Raji (cell line): Measurements from ENCODE around the gene PSMG3.

Source experiments
- POLR2A ChIP-seq: IDR thresholded peaks from 2 replicates; pipeline ENCODE4 v1.6.1; 2011; ENCODE audit warnings: low read depth, low read length, control low read depth; ENCODE audit not compliant: insufficient read depth

PSMG3 gene, protein sequence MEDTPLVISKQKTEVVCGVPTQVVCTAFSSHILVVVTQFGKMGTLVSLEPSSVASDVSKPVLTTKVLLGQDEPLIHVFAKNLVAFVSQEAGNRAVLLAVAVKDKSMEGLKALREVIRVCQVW

DNA sequence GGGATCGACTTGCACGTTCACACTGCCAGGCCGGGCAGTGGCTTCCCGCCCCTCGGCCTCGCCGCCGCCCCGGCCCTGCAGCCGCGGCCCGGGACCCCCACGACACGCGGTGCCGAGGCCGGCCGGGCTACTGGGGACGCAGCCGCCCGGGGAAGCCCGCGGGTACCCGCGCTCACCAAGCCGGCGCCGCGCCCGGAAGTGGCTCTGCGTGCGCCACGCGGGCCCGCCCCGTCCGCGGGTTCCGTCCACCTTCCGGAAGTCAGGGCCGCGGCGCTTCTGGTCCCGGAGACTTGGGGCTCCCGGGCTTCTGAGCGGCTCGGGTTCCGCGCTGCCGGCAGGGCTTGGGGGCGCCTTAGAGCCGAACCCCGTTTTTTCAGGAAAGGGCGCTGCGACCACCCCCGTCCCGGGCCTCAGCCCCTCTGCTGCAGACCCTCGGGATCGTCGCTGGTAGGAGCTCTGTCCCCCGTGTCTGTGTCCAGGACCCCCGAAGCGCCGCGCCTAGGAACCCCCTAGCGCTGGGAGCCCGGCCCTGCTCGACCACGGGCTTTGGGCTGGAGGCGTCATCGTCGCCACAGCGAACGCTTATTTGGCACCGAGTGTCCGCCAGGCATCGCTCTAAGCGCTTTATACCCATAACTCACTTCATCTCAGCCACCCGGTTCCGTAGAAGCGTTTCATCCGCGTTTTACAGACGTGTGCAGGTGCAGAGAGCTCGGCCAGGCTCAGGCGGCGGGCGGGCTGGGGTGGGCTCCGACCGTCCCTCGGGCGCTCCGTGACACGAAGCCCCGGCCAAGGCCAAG is at the start of gene PSMG3:
TSS of gene PSMG3 (minus strand) at position 200 of the 800 bp plus-strand sequence. CDS start 693 bp downstream, outside the sequence.
- TF ChIP-seq POLR2A, result peak; percentile 85

DNA sequence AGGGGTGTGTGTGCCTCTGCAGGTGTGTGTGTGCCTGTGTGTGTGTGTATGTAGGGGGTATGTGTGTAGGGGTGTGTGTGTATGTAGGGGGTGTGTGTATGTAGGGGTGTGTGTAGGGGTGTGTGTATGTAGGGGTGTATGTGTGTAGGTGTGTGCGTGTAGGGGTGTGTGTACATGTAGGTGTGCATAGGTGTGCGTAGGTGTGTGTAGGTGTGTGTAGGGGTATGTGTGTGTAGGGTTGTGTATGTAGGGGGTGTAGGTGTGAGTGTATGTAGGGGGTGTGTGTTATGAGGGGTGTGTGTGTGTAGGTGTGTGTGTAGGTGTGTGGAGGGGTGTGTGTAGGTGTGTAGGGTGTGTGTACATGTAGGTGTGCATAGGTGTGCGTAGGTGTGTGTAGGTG is 48.6 kb upstream of the PSMG3 start:
- no peak for TF ChIP-seq POLR2A

DNA sequence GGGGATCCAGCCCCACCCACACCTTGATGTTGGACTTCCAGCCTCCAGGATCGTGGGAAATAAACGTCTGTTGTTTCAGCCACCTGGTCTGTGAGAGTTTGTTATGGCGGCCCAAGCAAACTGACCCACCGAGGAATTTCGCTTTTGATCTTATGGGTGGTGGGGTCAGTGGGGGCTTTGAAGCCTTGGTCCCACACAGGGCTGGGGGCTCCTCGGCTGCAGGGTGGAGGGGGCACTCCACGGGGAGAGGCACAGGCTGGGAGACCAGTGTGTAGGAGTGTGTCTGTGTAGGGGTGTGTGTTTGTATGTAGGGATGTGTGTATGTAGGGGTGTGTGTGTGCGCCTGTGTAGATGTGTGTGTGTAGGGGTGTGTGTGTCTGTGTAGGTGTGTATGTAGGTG is 48.1 kb upstream of the PSMG3 start:
- TF ChIP-seq POLR2A, result no peak

DNA sequence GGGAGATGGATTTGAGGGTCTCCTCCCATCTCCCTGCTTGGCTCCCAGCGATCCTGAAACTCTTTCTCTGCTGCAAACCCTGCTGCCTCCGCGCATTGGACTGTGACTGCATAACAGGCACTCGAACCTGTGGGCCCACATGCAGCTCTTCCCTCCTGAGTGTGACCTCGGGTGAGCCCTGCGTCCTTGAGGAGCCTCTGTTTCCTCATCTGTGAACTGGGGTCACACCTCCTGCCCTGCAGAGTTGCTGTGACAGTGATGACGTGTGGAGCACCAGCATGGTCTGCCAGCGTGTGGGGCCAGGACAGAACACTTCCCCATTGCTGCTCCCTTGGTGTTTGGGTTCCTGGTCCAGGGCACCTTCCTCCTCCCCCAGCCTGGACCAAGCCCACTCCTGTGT is 46.9 kb upstream of the PSMG3 start:
- TF ChIP-seq POLR2A, result no peak

DNA sequence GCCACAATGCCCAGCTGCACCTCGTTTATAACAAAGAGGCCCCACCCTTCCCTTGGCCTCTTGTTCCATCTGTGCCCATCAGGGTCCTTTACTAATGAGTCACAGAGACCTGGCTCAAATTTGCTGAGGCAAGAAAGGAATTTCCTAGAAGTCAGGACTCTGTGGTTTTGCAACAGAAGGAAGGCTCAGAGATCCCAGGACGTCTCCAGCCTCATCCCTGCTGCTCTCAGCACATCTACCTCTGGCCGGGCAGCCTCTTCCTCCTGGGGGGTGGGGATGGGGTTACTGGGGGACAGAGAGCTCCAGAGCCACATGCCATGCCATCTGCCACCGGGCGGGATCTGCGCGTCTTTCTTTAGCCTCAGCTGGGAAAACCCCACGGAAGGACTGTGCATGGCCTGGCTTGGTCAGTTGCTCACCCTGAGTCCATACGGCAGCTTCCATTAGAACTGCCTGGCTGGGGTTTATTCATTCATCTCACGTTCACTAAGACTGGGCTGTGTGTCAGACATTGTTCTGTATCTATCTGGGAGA is 41.9 kb upstream of the PSMG3 start:
- no peak for TF ChIP-seq POLR2A

DNA sequence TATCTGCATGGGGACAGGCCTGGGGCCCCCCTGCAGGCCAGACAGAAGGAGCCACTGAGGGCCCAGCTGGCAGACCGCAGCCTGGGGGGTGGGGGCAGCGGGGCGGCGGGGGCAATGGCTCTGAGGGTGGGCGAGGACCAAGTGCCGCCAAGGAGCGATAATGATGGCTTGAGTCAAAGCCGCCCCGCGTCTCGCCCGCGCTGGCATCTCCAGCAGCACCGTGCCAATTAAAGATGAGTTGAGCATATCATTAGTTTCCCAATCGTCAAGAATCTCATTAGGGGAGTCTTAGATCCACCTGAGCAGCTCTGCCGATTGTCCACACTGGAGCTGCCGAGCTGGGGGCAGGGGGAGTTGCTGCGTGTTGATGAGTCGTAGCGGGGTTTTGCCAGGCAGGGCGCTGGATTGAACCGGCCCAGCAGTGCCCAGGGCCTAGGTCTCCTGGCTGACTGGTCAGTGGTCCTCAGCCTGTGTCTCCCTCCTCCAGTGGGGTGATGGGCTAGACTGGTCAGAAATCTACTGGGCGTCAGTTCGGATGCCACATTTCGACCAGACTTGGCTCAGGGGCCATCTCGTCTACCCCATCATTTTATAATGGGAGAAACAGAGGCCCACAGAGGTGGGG is 41.0 kb upstream of the PSMG3 start:
- TF ChIP-seq POLR2A, result no peak

DNA sequence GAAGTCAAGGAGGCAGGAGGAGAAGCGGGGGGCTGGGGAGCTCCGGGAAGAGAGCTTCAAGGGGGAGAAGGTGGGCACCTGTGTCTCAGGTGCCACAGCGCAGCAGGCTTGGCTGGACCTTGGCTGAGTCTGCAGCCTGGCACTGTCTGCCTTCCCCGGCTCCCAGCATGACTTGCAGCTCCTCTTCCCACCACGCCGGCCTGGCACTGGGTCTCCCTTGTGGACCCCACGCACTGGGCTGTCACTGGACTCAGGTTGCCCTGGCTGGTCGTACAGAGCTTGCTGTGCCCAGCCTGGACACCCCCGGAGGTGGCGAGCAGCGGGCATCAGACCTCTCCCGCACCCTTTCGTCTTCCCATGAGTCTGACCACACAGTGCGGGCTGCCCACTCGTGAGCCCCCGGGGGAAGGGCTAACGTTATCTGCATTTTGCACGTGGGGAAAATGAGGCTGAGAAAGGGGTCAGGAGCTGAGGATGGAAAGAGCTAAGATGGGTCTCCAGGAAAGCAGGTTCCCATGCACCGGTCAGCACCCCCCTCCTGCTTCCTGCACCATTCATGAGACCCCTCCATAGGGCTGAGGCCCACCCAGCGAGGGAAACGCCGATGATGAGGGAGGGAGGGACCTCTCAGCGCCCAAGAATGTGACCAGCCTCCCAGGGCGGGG is 40.3 kb upstream of the PSMG3 start:
- TF ChIP-seq POLR2A, result no peak

DNA sequence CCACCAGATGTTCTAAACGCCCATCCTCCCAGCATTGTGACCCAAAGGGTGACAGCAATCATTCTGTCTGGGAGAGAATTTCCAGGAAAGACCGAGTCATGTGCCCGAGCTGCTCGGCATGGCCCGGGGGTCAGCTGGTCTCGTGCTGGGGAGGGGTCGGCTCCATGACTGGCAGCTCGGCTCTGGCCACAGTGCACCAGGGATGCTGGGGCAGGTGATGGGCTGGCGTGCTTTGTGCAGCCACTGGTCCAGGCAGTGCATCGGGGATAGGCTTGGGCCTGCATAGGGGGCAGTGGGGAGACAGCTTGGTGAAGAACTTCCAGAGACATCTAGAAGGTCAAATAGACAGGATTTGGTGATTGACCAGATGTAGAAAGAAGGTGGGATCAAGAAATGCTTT is 39.2 kb upstream of the PSMG3 start:
- TF ChIP-seq POLR2A, result no peak

DNA sequence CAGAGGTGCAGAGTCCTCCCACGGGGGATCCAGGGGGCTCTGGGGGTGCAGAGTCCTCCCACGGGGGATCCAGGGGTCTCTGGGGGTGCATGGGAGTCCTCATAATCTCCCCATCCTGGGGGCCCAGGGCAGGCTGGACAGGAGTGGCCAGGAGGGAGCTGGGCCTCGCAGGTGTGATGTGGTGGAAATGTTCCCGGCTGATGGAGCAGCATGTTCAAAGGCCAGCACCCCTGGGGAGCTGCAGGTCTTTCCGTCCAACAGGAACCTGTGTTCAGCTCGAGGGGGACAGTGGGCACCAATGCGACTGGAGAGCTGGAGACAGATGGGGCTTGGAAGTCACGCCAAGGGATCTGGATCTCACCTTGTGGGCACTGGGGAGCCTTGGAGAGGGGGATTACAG is 38.5 kb upstream of the PSMG3 start:
- TF ChIP-seq POLR2A, result no peak

DNA sequence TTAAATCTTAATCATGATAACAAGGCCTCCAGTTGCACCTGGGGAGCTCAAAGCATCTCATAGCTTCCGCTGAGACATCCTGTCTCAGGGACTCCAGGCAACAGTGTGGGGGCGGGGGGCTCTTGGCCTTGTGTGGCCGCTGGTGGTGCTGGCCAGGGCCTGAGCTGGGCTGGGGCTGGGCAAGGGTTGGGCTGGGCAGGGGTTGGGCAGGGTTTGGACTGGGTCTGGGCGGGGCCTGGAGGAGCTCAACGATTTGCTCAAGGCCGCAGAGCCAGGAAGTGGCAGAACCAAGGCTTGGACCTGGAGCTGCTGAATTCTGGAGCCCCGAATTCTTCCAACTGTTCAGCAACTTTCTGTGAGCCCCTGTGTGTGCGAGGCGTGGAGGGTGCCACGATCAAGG is 37.9 kb upstream of the PSMG3 start:
- TF ChIP-seq POLR2A, result no peak

DNA sequence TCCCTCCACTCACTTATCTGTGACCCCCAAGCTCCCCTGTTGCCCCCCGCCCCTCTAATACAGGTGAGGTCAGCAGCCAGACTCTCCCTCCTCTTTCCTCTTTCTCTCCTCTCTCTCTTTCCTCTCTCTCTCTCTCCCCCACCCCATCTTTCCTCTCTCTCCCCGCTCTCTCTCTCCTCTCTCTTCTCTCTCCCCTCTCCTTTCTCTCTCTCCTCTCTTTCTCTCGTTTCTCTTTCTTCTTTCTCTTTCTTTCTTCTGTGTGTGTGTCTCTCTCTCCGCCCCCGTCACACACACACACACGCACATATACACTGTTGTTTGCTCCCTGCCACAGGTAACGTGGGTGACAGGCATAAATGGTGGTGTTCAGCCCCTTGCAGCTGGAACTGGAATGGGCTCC is 37.2 kb upstream of the PSMG3 start:
- TF ChIP-seq POLR2A, result no peak

DNA sequence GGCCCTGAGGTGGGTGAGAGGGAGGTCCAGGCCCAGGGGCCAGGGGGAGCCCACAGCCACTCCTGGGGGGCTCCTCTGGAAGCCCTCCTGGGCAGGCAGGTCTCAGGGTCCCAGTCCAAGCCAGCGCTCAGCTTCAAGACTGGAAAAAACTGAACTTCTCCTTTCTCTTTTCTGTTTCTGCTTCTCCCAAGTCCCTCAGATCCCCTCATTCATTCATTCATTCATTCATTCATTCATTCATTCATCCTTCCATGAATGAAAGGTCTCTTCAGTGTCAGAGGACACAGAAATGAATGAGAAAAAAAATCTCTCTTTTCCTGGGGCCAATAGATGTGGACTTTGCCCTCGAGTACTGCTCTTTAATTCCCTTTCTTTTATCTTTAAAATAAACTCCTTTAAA is 34.6 kb upstream of the PSMG3 start:
- TF ChIP-seq POLR2A, result no peak

DNA sequence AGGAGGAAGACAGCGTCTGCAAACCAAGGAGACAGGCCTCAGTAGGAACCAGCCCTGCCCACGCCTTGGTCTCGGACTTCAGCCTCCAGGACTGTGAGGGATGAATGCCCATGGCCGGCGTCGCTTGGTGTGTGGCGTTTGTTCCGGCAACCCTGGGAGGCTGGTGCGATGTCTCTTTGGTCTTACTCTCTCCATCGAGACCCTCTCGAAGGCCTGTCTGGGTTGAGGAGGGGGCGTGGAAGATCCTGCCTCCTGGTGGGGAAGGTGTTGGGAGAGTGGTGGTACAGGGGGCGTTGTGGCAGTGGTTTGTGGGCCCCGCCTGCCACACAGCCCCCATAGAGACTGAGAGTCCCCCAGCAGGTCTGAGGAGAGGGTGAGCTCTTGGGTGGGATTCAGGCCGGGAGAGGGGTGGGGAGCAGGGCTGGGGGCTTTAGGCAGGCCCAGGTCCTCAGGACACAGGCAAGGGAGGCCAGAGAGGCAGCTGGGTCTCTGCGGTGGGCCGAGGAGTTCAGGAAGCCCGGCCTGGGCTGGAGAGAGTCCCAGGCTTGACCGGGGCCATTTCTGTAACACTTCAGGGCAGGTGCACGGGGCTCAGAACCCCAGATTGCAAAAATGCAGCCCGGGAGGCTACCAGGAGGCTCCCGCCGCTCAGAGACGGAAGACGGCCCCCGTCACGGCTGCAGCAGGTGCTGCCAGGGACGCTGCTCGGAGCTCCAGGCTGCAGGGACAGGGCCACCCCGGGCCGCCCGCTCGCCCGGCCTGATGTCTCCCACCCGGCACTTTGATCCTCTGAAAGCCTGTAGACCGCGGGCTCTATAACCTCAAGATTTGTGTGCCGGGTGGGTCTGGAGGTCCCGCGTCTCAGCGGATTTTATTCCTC is 33.8 kb upstream of the PSMG3 start:
- no peak for TF ChIP-seq POLR2A

DNA sequence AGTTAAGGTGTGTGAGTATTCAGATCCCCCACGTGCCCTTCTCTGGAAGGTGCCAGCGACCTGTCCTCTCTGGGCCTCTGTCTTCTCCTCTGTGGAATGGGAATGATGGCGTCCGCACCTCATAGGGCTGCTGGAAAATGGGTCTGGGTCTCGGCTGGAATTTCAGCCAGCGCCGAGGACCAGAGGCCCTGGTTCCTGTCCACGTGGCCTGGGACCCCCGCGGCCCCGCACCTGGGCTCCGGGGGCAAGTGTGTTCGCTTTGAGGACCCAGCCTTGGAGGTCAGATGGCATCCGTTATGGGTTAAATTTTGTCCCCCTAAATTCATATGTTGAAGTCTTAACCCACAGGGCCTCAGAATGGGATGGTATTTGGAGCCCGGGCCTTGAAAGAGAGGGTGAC is 32.6 kb upstream of the PSMG3 start:
- TF ChIP-seq POLR2A, result no peak

DNA sequence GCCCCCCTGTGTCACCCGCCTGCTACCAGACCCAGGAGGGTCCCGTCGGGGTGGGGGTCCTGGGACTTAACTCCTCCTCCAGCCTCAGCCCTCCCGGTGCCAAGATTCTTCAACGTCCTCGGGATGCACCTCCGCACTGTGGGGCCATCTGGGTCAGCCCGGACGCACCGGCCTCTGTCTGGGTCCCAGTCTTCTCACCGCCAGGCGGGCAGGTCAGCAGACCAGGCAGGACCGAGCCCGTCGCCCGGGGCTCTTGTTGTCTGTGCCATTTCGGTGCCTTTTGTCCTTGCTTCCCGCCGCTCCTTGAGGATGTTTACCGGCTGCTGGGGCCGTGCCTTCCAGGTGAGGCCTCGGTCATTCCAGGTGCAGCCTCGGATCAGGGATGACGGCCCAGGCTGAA is 32.1 kb upstream of the PSMG3 start:
- TF ChIP-seq POLR2A, result no peak

DNA sequence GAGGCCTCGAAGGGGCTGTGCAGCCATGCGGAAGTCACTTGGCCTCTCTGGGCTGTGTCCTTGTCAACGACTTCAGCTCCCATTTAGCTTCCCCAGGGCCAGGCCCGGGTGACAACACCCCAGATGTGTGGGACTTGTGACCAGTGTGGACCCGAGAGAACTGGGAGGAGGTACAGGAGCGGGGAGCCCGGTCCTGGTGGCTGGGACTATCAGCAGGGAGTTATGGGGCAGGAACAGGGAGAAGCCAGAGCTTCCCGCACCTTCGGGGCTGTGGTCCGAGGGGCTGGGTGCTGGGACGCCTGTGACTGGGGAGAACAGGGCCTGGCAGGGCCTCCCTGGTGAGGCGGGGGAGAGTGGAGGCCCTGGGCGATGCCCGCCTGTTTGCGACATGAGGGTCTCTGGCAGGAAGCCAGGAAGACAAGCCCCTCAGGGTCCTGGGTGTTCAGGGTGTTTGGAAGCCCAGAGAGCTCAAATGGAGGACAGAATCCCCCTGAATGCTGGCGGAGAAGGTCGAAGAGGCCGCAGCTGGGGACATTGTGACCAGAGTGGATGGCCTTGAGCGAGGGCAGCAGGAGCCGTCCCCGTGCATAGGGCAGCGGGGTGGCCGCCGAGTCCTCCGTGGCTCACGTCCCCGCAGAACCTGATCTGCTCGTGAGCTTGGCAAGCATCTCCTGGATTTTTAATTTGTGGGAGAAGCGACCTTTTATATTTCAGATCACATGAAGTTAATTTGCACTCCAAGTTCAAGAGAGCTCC is 30.0 kb upstream of the PSMG3 start:
- no peak for TF ChIP-seq POLR2A
